Spinal cord (tissue), 10 donors: ENCODE results near the gene ATP6V0B. TPM values are rescaled to one million over a fixed set of nuclear protein-coding genes. Genes with fewer than 3 reads are reported as not detected.

Experiments
- DNase-seq, 6 donors: peaks; one replicate each; pipeline versions ENCODE4 v3.0.0 to v3.0.0-alpha.2; 2013 to 2015; ENCODE audit warnings: low spot score in 6 of 6, low read depth in 4 of 6
- H3K27ac ChIP-seq: one replicate; pipeline ENCODE4 v1.5.1; 2013; ENCODE audit warnings: low read depth, low read length, control low read depth
- H3K27me3 ChIP-seq: one replicate; pipeline ENCODE4 v1.6.1; 2013; ENCODE audit warnings: low read length; ENCODE audit not compliant: control insufficient read depth, insufficient read depth
- H3K36me3 ChIP-seq: one replicate; pipeline ENCODE4 v1.6.1; 2013; ENCODE audit warnings: low read length; ENCODE audit not compliant: control insufficient read depth, insufficient read depth
- H3K4me1 ChIP-seq: one replicate; pipeline ENCODE4 v1.6.1; 2013; ENCODE audit warnings: low read length; ENCODE audit not compliant: control insufficient read depth, insufficient read depth
- H3K4me3 ChIP-seq: one replicate; pipeline ENCODE4 v1.5.1; 2013; ENCODE audit warnings: low read depth, low read length, control low read depth
- H3K9me3 ChIP-seq: one replicate; pipeline ENCODE4 v1.6.1; 2013; ENCODE audit warnings: low read length; ENCODE audit not compliant: control insufficient read depth, insufficient read depth
- WGBS: methylation state at CpG from one replicate; pipeline ENCODE4 v1.1.5; 2013; ENCODE audit warnings: missing lambda C conversion rate; ENCODE audit not compliant: insufficient coverage; 5-methylcytosine and 5-hydroxymethylcytosine counted together
- polyA plus RNA-seq, 2 donors: library from polyadenylated mRNA; unstranded; fragments of 120-200 nt; gene quantifications; one replicate each; pipeline ENCODE4 v1.2.1, GENCODE V29; 2013; ENCODE audit not compliant: insufficient read length in 2 of 2
- total RNA-seq, 2 donors: library from RNA; depleted of rRNA in 1 of 2; stranded (reverse); fragments of 120-200 nt in 1 of 2; fragments of >200 nt in 1 of 2; gene quantifications; one replicate each; pipeline versions ENCODE4 v1.2.3 to v1.2.4, GENCODE V29; 2013 to 2014
- donor health status: healthy.

Gene ATP6V0B
- total and polyA plus RNA-seq, 4 donors: 170 to 264 (median 198) TPM

DNA sequence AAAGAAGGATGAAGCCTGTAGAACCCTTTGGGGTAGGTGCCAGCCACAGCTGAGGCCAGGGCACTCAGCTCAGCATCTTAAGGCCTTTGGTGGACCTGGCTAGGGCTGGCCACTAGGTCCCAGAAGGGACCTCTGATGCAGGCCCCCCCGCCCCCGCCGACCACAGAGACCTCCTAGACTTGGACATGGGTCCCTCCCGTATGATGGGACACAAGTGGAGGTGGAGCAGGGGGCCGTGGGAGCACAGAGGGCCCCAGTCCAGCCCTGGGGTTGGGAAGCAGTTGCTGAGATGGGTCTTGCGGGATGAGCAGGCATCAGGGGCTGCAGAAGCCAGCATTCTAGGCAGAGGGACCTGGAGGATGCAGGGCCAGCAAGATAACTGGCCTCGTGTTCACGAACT lies 7.5 kb downstream of the ATP6V0B start:
- WGBS: 97% methylated on average over 8 of the region's 8 CpGs
- H3K36me3 ChIP-seq: peaks cover 69% of the 10 kb centered on the region

DNA sequence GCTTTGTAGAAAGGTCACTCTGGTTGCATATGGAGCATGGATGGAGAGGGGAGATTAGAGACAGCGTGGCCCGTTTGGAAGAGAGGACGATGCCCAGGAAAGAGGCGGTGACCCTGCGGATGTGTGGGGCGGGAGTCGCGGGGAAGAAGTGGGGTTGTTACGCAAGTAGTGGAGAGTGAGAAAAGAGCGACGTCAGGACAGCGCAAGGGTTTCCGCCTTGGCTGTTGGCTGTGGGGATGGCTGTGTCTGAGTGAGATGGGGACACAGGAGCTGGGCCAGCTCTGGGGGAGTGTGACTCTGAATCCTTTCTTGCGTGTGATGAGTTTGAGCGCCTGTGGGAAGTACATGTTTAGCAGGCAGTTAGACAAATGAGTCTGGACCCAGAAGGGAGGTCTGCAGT lies 8.0 kb downstream of the ATP6V0B start:
- Histone ChIP-seq H3K4me1 (peaks cover 44% of the 10 kb centered on the region), H3K27me3 (no peaks in the 10 kb centered on the region), H3K9me3 (no peaks in the 10 kb centered on the region), H3K36me3 (peaks cover 65% of the 10 kb centered on the region), H3K4me3 (no peak overlapping the region), H3K27ac (no peak overlapping the region)
- no peak for DNase-seq
- 87% methylated on average over 15 of the region's 15 CpGs for WGBS

More for the DNA sequence above, 7.5 kb downstream of the ATP6V0B start:
- Histone ChIP-seq H3K9me3 (no peaks in the 10 kb centered on the region), H3K4me1 (peaks cover 47% of the 10 kb centered on the region), H3K27me3 (no peaks in the 10 kb centered on the region), H3K27ac (no peak overlapping the region), H3K4me3 (no peak overlapping the region)
- DNase-seq: no peak

DNA sequence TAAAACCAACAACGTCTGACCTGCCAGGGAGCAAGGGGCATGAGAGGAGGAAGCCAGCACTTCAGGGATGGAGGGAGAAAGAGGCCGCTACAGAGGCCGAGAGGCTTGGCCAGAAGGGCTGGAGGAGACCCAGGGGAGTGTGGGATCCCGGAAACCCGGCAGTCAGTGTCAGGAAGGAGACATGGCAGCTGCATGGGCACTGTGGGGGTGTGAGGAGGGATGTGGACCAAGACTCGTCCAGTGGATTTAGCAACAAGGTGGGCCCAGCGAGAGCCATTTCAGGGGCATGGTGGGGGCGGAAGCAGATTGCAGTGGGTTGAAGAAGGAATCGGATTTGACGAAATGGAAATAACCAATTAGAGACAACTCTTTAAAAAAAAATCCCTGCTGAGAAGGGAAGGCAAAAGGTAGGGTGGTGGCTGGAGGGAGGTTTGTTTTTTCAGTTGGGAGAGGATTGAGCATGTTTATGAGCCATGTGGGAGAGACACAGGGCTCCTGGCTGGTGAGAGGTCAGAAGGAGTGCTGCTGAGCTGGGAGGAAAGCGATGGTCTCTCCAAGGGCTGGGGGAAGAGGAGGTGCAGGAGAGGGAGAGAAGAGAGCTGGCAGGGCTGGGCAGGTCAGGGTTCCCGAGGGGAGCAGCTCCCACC lies 8.6 kb downstream of the ATP6V0B start:
- peaks cover 39% of the 10 kb centered on the region for H3K4me1 ChIP-seq
- no peak for DNase-seq
- peaks cover 59% of the 10 kb centered on the region for H3K36me3 ChIP-seq
- H3K9me3 ChIP-seq: no peaks in the 10 kb centered on the region
- no peak overlapping the region for H3K27ac ChIP-seq
- no peaks in the 10 kb centered on the region for H3K27me3 ChIP-seq
- WGBS: 76% methylated on average over 10 of the region's 12 CpGs
- H3K4me3 ChIP-seq: no peak overlapping the region

DNA sequence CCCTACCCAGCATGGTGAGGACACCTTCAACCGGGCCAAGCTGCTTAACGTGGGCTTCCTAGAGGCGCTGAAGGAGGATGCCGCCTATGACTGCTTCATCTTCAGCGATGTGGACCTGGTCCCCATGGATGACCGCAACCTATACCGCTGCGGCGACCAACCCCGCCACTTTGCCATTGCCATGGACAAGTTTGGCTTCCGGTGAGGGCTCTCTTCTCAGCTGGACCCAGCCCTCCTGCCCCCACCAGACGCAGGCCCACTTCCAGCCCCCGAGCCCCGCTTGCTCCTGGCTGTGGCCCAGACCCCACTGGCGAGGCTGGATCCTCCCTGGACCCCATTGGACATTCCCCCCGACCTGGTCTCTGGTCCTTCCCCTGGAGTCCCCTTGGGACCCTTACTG lies 10.1 kb downstream of the ATP6V0B start:
- Histone ChIP-seq H3K4me3 (no peak overlapping the region), H3K9me3 (no peaks in the 10 kb centered on the region), H3K36me3 (peaks cover 59% of the 10 kb centered on the region), H3K4me1 (peaks cover 29% of the 10 kb centered on the region), H3K27me3 (no peaks in the 10 kb centered on the region), H3K27ac (no peak overlapping the region)
- DNase-seq: no peak
- 96% methylated on average over 15 of the region's 16 CpGs for WGBS

DNA sequence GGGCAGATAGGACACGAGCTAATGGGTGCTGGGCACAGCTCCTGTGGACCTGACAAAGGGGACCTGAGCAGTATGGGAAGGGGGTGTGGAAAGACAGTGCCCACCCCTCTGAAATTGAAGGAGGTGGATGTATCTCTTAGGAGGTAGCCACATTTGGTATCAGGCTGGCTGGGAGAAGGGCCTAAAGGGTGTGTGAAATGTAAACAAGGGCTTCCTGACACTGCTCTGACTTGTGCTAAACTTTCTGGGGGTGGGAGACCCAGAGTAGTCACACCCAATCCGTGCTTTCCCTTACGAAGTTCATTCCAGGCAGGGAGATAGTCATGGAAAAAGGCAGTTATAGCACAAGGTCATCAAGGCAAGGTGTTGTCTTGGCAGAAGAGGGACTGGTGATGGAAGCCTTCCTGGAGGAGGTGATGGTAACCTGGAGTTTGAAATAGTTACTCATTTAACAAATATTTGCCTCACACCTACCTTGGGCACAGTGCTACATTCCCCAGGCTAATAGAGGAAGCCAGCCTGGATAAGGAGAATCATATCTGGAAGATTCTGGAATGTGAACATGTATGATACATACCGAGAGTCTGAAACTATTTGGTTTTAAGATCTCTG lies 11.3 kb downstream of the ATP6V0B start:
- Histone ChIP-seq H3K4me3 (no peak overlapping the region), H3K27ac (no peak overlapping the region), H3K27me3 (no peaks in the 10 kb centered on the region), H3K9me3 (no peaks in the 10 kb centered on the region), H3K4me1 (peaks cover 28% of the 10 kb centered on the region), H3K36me3 (peaks cover 63% of the 10 kb centered on the region)
- WGBS: 90% methylated on average over 3 of the region's 4 CpGs
- no peak for DNase-seq

DNA sequence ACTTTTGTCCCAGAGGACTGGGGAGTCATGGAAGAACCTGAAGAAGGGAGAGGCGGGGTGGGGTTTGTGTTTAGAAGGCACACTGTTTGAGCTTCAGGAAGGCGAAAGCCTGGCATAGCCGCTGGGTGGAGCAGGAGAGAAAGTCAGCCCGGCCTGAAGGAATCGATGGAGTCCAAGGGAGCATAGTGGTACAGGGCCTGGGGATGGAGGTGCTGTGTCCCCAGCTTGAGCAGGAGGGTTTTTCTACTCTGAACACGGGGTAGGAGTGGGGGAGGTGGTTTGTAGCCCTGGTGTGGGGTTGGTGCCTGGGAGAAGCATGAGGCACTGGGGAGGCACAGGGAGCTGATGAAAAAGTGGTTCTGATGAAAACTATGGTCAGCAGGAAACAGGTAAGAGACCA lies 12.0 kb downstream of the ATP6V0B start:
- Histone ChIP-seq H3K4me3 (no peak overlapping the region), H3K27me3 (no peaks in the 10 kb centered on the region), H3K36me3 (peaks cover 57% of the 10 kb centered on the region), H3K4me1 (peaks cover 28% of the 10 kb centered on the region), H3K9me3 (no peaks in the 10 kb centered on the region), H3K27ac (no peak overlapping the region)
- DNase-seq: no peak
- WGBS: 82% methylated on average over 6 of the region's 6 CpGs

DNA sequence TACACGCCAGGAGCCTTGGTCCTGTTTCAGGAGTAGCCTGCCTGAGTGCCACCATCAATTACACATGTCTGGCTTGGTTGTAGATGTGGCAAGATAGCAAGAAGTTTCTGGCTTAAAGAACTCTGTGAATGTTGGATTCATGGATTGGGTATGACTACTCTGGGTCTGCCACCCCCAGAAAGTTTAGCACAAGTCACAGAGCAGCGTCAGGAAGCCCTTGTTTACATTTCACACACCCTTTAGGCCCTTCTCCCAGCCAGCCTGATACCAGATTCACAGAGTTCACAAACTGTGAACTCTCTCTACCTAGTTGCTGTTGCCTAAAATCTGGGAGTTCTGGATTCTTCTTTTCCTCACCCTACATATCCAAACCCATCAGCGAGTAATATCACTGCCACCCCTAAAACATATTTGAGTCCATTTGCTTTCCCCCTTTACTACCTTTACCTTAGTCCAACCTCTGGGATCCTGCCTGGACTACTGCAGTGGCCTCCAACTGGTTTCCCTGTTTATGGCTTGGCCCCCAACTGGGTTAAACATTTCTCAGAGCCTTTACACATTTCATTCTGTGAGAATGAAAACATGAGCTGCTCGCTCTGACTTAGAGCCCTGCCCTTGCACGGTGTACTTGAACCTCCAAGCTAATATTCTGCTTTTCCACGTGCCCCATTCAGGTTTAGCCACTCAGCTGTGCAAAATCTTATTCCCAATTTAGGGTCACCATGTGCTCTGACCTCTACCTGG lies 12.6 kb downstream of the ATP6V0B start:
- H3K4me3 ChIP-seq: no peak overlapping the region
- 84% methylated on average over 6 of the region's 6 CpGs for WGBS
- H3K4me1 ChIP-seq: peaks cover 28% of the 10 kb centered on the region
- H3K27me3 ChIP-seq: no peaks in the 10 kb centered on the region
- H3K36me3 ChIP-seq: peaks cover 50% of the 10 kb centered on the region
- no peaks in the 10 kb centered on the region for H3K9me3 ChIP-seq
- H3K27ac ChIP-seq: no peak overlapping the region
- no peak for DNase-seq

DNA sequence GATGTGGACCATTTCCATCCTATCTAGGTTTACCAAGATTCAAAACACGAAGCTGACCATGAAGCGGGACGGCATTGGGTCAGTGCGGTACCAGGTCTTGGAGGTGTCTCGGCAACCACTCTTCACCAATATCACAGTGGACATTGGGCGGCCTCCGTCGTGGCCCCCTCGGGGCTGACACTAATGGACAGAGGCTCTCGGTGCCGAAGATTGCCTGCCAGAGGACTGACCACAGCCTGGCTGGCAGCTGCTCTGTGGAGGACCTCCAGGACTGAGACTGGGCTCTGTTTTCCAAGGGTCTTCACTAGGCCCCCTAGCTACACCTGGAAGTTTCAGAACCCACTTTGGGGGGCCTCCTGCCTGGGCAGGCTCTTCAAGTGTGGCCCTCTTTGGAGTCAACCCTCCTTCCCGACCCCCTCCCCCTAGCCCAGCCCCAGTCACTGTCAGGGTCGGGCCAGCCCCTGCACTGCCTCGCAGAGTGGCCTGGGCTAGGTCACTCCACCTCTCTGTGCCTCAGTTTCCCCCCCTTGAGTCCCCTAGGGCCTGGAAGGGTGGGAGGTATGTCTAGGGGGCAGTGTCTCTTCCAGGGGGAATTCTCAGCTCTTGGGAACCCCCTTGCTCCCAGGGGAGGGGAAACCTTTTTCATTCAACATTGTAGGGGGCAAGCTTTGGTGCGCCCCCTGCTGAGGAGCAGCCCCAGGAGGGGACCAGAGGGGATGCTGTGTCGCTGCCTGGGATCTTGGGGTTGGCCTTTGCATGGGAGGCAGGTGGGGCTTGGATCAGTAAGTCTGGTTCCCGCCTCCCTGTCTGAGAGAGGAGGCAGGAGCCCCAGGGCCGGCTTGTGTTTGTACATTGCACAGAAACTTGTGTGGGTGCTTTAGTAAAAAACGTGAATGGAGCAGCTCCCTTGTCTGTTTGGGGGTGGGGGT lies 15.8 kb downstream of the ATP6V0B start:
- H3K4me3 ChIP-seq: peak overlapping the region; percentile 61
- no peak overlapping the region for H3K27ac ChIP-seq
- no peak for DNase-seq
- H3K36me3 ChIP-seq: peaks cover 28% of the 10 kb centered on the region
- peaks cover 40% of the 10 kb centered on the region for H3K4me1 ChIP-seq
- 75% methylated on average over 16 of the region's 19 CpGs for WGBS
- no peaks in the 10 kb centered on the region for H3K9me3 ChIP-seq
- no peaks in the 10 kb centered on the region for H3K27me3 ChIP-seq

DNA sequence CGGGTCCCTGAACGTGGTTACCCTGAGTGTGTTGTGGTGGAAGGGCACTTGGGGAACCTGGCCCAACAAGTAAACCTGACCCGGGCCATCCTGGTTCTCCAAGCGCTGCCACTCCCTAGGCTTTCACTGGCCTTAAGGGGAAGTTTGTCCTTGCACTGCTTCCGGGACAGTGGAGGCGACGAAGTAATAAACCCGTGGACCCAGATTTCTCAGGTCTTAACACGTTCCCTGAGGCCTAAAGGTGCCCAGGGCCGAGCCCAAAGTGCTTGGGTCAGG lies 16.4 kb downstream of the ATP6V0B start:
- Histone ChIP-seq H3K27ac (peak overlapping the region; percentile 50), H3K4me3 (peak overlapping the region; percentile 61)

More for the DNA sequence above, 16.4 kb downstream of the ATP6V0B start:
- under 1% methylated on average over 10 of the region's 10 CpGs for WGBS
- Histone ChIP-seq H3K4me1 (peaks cover 45% of the 10 kb centered on the region), H3K9me3 (no peaks in the 10 kb centered on the region), H3K27me3 (no peaks in the 10 kb centered on the region), H3K36me3 (peaks cover 28% of the 10 kb centered on the region)
- no peak for DNase-seq
